Measurements from ENCODE around the gene S100A9. TPM values are rescaled to one million over a fixed set of nuclear protein-coding genes. Genes with fewer than 3 reads are reported as not detected.

S100A9 gene
- total RNA-seq, 1 experiment from 2014 or later: 0.44 TPM

DNA sequence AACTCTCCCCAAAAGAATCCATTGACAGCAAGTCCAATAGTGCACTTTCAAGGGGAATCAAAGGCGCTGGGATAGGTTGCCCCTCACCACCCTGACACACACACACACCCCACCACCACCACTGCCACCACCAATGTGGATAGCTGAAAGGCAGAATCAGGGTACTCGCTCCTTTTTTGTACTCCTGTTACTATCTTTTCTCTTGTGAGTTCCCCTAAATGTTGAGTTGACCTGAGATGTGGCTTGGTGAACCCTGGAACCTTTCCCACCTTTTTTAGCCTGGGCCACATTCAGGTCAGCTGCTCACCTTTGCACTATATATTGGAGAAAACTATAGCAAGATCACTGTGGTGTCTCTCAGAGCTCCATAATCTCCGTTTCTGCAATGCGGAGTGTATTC is 29.3 kb downstream of the S100A9 start:
- H3K27ac ChIP-seq (ENCODE audit: low read length): no peak overlapping the region
- no peaks in the 10 kb centered on the region for H3K4me1 ChIP-seq (ENCODE audit: control insufficient read depth, insufficient read depth, low read length)

DNA sequence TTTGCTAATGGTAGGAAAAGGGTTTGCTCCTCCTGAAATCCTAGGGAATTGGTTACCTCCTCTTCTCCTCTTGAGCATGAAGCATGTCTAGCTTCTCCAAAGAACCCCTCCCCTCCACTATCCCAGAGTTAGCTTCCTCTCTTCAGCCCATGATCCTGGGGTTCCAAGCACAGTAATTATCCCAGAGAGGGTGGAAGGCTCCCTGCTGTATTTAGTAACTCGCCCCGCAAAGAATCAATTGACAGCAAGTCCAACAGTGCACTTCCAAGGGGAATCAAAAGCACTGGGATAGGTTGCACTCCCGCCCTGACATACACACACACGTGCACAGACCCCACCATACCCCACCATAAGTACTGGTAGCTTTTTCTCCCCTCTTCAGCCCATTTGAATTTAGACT is 30.1 kb downstream of the S100A9 start:
- peaks cover 10% of the 10 kb centered on the region for H3K27me3 ChIP-seq (ENCODE audit: control insufficient read depth, insufficient read depth, low read length)
- no peaks in the 10 kb centered on the region for H3K36me3 ChIP-seq (ENCODE audit: control insufficient read depth, insufficient read depth, low read length)
- ATAC-seq (no peak), DNase-seq (ENCODE audit: low read depth, low spot score) (no peak)
- intact Hi-C loops (cut with micrococcal nuclease; ENCODE audit: unreplicated experiment) (no loop called here), in situ Hi-C loops (cut with HindIII; ENCODE audit: low pct_unique_long_range_greater_than_20kb, low sequenced_read_pairs) (no loop called here)
- BruUV-seq (replicated peaks): no TSS peak
- no peak overlapping the region for H3K27ac ChIP-seq (ENCODE audit: low read length)
- TF ChIP-seq TCF7L2 (IDR thresholded peaks at IDR 0.05; ENCODE audit: low read depth, low read length) (no peak), POLR2AphosphoS5 (IDR thresholded peaks at IDR 0.05; ENCODE audit: low read depth, low read length) (no peak), SIN3A (IDR thresholded peaks at IDR 0.05; ENCODE audit: borderline replicate concordance, insufficient read depth, low read depth, low read length) (no peak)
- TF ChIP-seq, protein P1, sequence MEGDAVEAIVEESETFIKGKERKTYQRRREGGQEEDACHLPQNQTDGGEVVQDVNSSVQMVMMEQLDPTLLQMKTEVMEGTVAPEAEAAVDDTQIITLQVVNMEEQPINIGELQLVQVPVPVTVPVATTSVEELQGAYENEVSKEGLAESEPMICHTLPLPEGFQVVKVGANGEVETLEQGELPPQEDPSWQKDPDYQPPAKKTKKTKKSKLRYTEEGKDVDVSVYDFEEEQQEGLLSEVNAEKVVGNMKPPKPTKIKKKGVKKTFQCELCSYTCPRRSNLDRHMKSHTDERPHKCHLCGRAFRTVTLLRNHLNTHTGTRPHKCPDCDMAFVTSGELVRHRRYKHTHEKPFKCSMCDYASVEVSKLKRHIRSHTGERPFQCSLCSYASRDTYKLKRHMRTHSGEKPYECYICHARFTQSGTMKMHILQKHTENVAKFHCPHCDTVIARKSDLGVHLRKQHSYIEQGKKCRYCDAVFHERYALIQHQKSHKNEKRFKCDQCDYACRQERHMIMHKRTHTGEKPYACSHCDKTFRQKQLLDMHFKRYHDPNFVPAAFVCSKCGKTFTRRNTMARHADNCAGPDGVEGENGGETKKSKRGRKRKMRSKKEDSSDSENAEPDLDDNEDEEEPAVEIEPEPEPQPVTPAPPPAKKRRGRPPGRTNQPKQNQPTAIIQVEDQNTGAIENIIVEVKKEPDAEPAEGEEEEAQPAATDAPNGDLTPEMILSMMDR (IDR thresholded peaks at IDR 0.05): no peak
- TF ChIP-seq, protein P2, sequence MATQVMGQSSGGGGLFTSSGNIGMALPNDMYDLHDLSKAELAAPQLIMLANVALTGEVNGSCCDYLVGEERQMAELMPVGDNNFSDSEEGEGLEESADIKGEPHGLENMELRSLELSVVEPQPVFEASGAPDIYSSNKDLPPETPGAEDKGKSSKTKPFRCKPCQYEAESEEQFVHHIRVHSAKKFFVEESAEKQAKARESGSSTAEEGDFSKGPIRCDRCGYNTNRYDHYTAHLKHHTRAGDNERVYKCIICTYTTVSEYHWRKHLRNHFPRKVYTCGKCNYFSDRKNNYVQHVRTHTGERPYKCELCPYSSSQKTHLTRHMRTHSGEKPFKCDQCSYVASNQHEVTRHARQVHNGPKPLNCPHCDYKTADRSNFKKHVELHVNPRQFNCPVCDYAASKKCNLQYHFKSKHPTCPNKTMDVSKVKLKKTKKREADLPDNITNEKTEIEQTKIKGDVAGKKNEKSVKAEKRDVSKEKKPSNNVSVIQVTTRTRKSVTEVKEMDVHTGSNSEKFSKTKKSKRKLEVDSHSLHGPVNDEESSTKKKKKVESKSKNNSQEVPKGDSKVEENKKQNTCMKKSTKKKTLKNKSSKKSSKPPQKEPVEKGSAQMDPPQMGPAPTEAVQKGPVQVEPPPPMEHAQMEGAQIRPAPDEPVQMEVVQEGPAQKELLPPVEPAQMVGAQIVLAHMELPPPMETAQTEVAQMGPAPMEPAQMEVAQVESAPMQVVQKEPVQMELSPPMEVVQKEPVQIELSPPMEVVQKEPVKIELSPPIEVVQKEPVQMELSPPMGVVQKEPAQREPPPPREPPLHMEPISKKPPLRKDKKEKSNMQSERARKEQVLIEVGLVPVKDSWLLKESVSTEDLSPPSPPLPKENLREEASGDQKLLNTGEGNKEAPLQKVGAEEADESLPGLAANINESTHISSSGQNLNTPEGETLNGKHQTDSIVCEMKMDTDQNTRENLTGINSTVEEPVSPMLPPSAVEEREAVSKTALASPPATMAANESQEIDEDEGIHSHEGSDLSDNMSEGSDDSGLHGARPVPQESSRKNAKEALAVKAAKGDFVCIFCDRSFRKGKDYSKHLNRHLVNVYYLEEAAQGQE (IDR thresholded peaks at IDR 0.05; ENCODE audit: insufficient read depth in 1 of 2, low read depth in 2 of 2, low read length in 1 of 2): no peak
- POLR2A ChIA-PET: no interaction called here
- H3K4me1 ChIP-seq (ENCODE audit: control insufficient read depth, insufficient read depth, low read length): no peaks in the 10 kb centered on the region
- no peaks in the 10 kb centered on the region for H3K9me3 ChIP-seq (ENCODE audit: control insufficient read depth, insufficient read depth, low read depth, low read length)
- CTCF ChIA-PET: no interaction called here
- H3K4me3 ChIP-seq (ENCODE audit: low read depth in 2 of 2, low read length in 2 of 2): no peak overlapping the region

More for the DNA sequence above, 29.3 kb downstream of the S100A9 start:
- no peaks in the 10 kb centered on the region for H3K36me3 ChIP-seq (ENCODE audit: control insufficient read depth, insufficient read depth, low read length)
- no peaks in the 10 kb centered on the region for H3K9me3 ChIP-seq (ENCODE audit: control insufficient read depth, insufficient read depth, low read depth, low read length)
- ChIA-PET POLR2A (no interaction called here), CTCF (no interaction called here)
- DNase-seq (ENCODE audit: low read depth, low spot score) (no peak), ATAC-seq (no peak)
- no TSS peak for BruUV-seq (replicated peaks)
- in situ Hi-C loops (cut with HindIII; ENCODE audit: low pct_unique_long_range_greater_than_20kb, low sequenced_read_pairs): no loop called here
- peaks cover 10% of the 10 kb centered on the region for H3K27me3 ChIP-seq (ENCODE audit: control insufficient read depth, insufficient read depth, low read length)
- TF ChIP-seq POLR2AphosphoS5 (IDR thresholded peaks at IDR 0.05; ENCODE audit: low read depth, low read length) (no peak), SIN3A (IDR thresholded peaks at IDR 0.05; ENCODE audit: borderline replicate concordance, insufficient read depth, low read depth, low read length) (no peak), TCF7L2 (IDR thresholded peaks at IDR 0.05; ENCODE audit: low read depth, low read length) (no peak)
- TF ChIP-seq, protein P2 (IDR thresholded peaks at IDR 0.05; ENCODE audit: insufficient read depth in 1 of 2, low read depth in 2 of 2, low read length in 1 of 2): no peak
- TF ChIP-seq, protein P1 (IDR thresholded peaks at IDR 0.05): no peak
- intact Hi-C loops (cut with micrococcal nuclease; ENCODE audit: unreplicated experiment): no loop called here
- no peak overlapping the region for H3K4me3 ChIP-seq (ENCODE audit: low read depth in 2 of 2, low read length in 2 of 2)

All from Panc1 (cell line).